ENCODE data around the gene PTGIS. TPM values are rescaled to one million over a fixed set of nuclear protein-coding genes. Genes with fewer than 3 reads are reported as not detected.

Gene PTGIS
- polyA plus RNA-seq, 3 donors from 2014 or later, result not detected

GRCh38 chr20:49603209-49603627 lies 35.3 kb upstream of the PTGIS start:
- Mint-ChIP-seq H3K4me1 (peaks cover under 1 to 2% of the 10 kb centered on the region in 2 donors), H3K36me3 (no peaks in the 10 kb centered on the region), H3K9me3 (no peaks in the 10 kb centered on the region), H3K27ac (no peak overlapping the region), H3K4me3 (no peak overlapping the region), H3K27me3 (ENCODE audit: low read depth in 3 of 3) (peaks cover 0 to 2% (median 0%) of the 10 kb centered on the region in 3 donors)
- no peak for DNase-seq

GRCh38 chr20:49602345-49603208 lies 34.6 kb upstream of the PTGIS start:
- H3K27ac Mint-ChIP-seq, result no peak overlapping the region
- no peak overlapping the region for H3K4me3 Mint-ChIP-seq
- no peaks in the 10 kb centered on the region for H3K9me3 Mint-ChIP-seq
- DNase-seq, result no peak
- H3K4me1 Mint-ChIP-seq, result peaks cover 0 to 2% of the 10 kb centered on the region in 2 donors
- H3K27me3 Mint-ChIP-seq (ENCODE audit: low read depth in 3 of 3), result peaks cover 0 to 2% (median 0%) of the 10 kb centered on the region in 3 donors
- H3K36me3 Mint-ChIP-seq, result no peaks in the 10 kb centered on the region

- Mint-ChIP-seq H3K27ac (no peak overlapping the region), H3K27me3 (ENCODE audit: low read depth in 3 of 3) (peaks cover 0 to 2% (median 0%) of the 10 kb centered on the region in 3 donors), H3K9me3 (no peaks in the 10 kb centered on the region)
Measured at GRCh38 chr20:49601153-49601924, 33.4 kb upstream of the PTGIS start.

GRCh38 chr20:49599746-49600113 lies 31.8 kb upstream of the PTGIS start:
- H3K4me1 Mint-ChIP-seq, result peaks cover 19 to 24% of the 10 kb centered on the region in 2 donors
- no peaks in the 10 kb centered on the region for H3K9me3 Mint-ChIP-seq
- no peak overlapping the region for H3K4me3 Mint-ChIP-seq
- no peak overlapping the region for H3K27ac Mint-ChIP-seq
- no peak for DNase-seq
- peaks cover 0 to 3% (median under 1%) of the 10 kb centered on the region in 3 donors for H3K27me3 Mint-ChIP-seq (ENCODE audit: low read depth in 3 of 3)
- no peaks in the 10 kb centered on the region for H3K36me3 Mint-ChIP-seq

More at GRCh38 chr20:49601153-49601924, 33.4 kb upstream of the PTGIS start:
- H3K4me1 Mint-ChIP-seq, result peaks cover 3 to 8% of the 10 kb centered on the region in 2 donors
- DNase-seq, result no peak
- no peaks in the 10 kb centered on the region for H3K36me3 Mint-ChIP-seq
- no peak overlapping the region for H3K4me3 Mint-ChIP-seq

GRCh38 chr20:49597825-49598395 lies 30.0 kb upstream of the PTGIS start:
- H3K4me1 Mint-ChIP-seq, result peaks cover 38 to 42% of the 10 kb centered on the region in 2 donors
- no peak overlapping the region for H3K4me3 Mint-ChIP-seq
- no peaks in the 10 kb centered on the region for H3K36me3 Mint-ChIP-seq
- no peak for DNase-seq
- H3K27me3 Mint-ChIP-seq (ENCODE audit: low read depth in 3 of 3), result peaks cover 0 to 8% (median 0%) of the 10 kb centered on the region in 3 donors
- H3K9me3 Mint-ChIP-seq, result no peaks in the 10 kb centered on the region
- peak overlapping the region in 1 of 6 donors; percentile 65 for H3K27ac Mint-ChIP-seq

- peak overlapping the region in 4 of 5 donors; percentile 38 to 82 (median 60) for H3K4me3 Mint-ChIP-seq
- no peak for DNase-seq
- H3K36me3 Mint-ChIP-seq, result no peaks in the 10 kb centered on the region
- peaks cover 56 to 58% of the 10 kb centered on the region in 2 donors for H3K4me1 Mint-ChIP-seq
- peak overlapping the region in 4 of 6 donors; percentile 40 to 92 (median 86) for H3K27ac Mint-ChIP-seq
- peaks cover 0 to 11% (median 2%) of the 10 kb centered on the region in 3 donors for H3K27me3 Mint-ChIP-seq (ENCODE audit: low read depth in 3 of 3)
- H3K9me3 Mint-ChIP-seq, result no peaks in the 10 kb centered on the region
Measured at GRCh38 chr20:49595811-49596561, 28.0 kb upstream of the PTGIS start.

GRCh38 chr20:49595346-49595745 lies 27.4 kb upstream of the PTGIS start:
- Mint-ChIP-seq H3K36me3 (peaks cover 0 to under 1% (median 0%) of the 10 kb centered on the region in 3 donors), H3K4me3 (peak overlapping the region; percentile 38 to 82 (median 57)), H3K9me3 (no peaks in the 10 kb centered on the region), H3K27ac (peak overlapping the region in 4 of 6 donors; percentile 44 to 92 (median 66)), H3K4me1 (peaks cover 61 to 62% of the 10 kb centered on the region in 2 donors), H3K27me3 (ENCODE audit: low read depth in 3 of 3) (peaks cover 0 to 11% (median 5%) of the 10 kb centered on the region in 3 donors)
- DNase-seq, result no peak

- Mint-ChIP-seq H3K4me3 (peak overlapping the region; percentile 38 to 82 (median 52)), H3K27ac (peak overlapping the region in 5 of 6 donors; percentile 23 to 92 (median 46)), H3K36me3 (peaks cover 0 to 3% (median 0%) of the 10 kb centered on the region in 3 donors), H3K9me3 (no peaks in the 10 kb centered on the region), H3K4me1 (peaks cover 62 to 64% of the 10 kb centered on the region in 2 donors), H3K27me3 (ENCODE audit: low read depth in 3 of 3) (peaks cover 0 to 11% (median 6%) of the 10 kb centered on the region in 3 donors)
- no peak for DNase-seq
Measured at GRCh38 chr20:49594931-49595315, 27.0 kb upstream of the PTGIS start.

GRCh38 chr20:49594143-49594930 lies 26.4 kb upstream of the PTGIS start:
- H3K27ac Mint-ChIP-seq, result peak overlapping the region in 5 of 6 donors; percentile 62 to 92 (median 75)
- H3K9me3 Mint-ChIP-seq, result no peaks in the 10 kb centered on the region
- peak in 1 of 3 donors; percentile 33 for DNase-seq
- H3K27me3 Mint-ChIP-seq (ENCODE audit: low read depth in 3 of 3), result peaks cover 0 to 11% (median 6%) of the 10 kb centered on the region in 3 donors
- peaks cover 0 to 3% (median 0%) of the 10 kb centered on the region in 3 donors for H3K36me3 Mint-ChIP-seq
- H3K4me1 Mint-ChIP-seq, result peaks cover 62 to 64% of the 10 kb centered on the region in 2 donors
- peak overlapping the region; percentile 0 to 82 (median 50) for H3K4me3 Mint-ChIP-seq

GRCh38 chr20:49593466-49594142 lies 25.7 kb upstream of the PTGIS start:
- peak overlapping the region in 4 of 5 donors; percentile 0 to 82 (median 44) for H3K4me3 Mint-ChIP-seq
- peaks cover 62 to 64% of the 10 kb centered on the region in 2 donors for H3K4me1 Mint-ChIP-seq
- DNase-seq, result no peak

GRCh38 chr20:49592120-49592519 lies 24.2 kb upstream of the PTGIS start:
- DNase-seq, result no peak
- Mint-ChIP-seq H3K9me3 (no peaks in the 10 kb centered on the region), H3K4me1 (peaks cover 56 to 64% of the 10 kb centered on the region in 2 donors), H3K27me3 (ENCODE audit: low read depth in 3 of 3) (peaks cover 0 to 11% (median 6%) of the 10 kb centered on the region in 3 donors), H3K36me3 (peaks cover 0 to 3% (median 0%) of the 10 kb centered on the region in 3 donors), H3K4me3 (peak overlapping the region in 1 of 5 donors; percentile 11), H3K27ac (peak overlapping the region in 2 of 6 donors; percentile 1 to 4)

More at GRCh38 chr20:49593466-49594142, 25.7 kb upstream of the PTGIS start:
- H3K9me3 Mint-ChIP-seq, result no peaks in the 10 kb centered on the region
- H3K27ac Mint-ChIP-seq, result peak overlapping the region in 5 of 6 donors; percentile 47 to 92 (median 75)
- peaks cover 0 to 3% (median 0%) of the 10 kb centered on the region in 3 donors for H3K36me3 Mint-ChIP-seq
- H3K27me3 Mint-ChIP-seq (ENCODE audit: low read depth in 3 of 3), result peaks cover 0 to 11% (median 6%) of the 10 kb centered on the region in 3 donors
